ENCODE results near the gene LINGO1. TPM values are rescaled to one million over a fixed set of nuclear protein-coding genes. Genes with fewer than 3 reads are reported as not detected.

The LINGO1 gene
- total RNA-seq, 1 experiment from 2014 or later = not detected

DNA sequence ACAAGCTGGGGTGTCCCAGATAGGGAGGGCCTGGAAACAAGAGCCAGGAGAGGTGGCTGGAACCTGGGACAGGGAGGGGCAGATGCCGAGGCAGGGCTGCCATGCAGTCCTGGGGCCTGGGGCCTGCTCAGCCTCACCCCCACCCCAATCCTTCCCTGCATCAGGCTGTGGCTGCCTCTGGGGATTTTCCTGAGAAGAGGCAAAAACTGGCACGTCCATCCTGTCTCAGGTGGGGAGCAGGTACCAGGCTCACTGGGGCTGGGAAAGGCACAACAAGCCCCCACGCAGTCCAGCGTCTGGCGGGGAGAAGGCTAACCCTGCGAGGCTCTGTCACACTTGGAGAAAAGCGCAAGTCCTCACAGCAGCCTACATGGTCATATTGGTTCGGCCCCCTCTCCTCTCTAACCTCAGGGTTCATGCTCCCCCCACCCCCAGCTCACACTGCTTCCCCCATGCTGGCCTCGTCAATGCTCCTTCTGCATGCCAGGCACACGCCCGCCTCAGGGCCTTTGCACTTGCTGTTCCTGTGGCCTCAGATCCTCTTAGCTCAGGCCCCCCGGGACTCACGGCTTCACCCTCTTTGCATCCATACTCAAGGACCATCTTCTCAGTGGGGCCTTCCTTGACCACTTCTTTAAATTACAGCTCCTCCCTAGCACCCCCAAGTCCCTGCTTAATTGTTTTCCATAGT is 53.1 kb downstream of the LINGO1 start:
- Histone ChIP-seq H3K4me1 (replicated peaks) (no peaks in the 10 kb centered on the region), H3K9me3 (replicated peaks) (0 out of 2 replicates have a peak, but pooled peaks cover 3% of the 10 kb centered on the region), H3K27me3 (replicated peaks) (no peaks in the 10 kb centered on the region), H3K4me3 (no peak overlapping the region), H3K27ac (no peak overlapping the region), H3K36me3 (no peaks in the 10 kb centered on the region)
- no peak for DNase-seq (ENCODE audit: low read depth in 1 of 2, low spot score in 2 of 2)

DNA sequence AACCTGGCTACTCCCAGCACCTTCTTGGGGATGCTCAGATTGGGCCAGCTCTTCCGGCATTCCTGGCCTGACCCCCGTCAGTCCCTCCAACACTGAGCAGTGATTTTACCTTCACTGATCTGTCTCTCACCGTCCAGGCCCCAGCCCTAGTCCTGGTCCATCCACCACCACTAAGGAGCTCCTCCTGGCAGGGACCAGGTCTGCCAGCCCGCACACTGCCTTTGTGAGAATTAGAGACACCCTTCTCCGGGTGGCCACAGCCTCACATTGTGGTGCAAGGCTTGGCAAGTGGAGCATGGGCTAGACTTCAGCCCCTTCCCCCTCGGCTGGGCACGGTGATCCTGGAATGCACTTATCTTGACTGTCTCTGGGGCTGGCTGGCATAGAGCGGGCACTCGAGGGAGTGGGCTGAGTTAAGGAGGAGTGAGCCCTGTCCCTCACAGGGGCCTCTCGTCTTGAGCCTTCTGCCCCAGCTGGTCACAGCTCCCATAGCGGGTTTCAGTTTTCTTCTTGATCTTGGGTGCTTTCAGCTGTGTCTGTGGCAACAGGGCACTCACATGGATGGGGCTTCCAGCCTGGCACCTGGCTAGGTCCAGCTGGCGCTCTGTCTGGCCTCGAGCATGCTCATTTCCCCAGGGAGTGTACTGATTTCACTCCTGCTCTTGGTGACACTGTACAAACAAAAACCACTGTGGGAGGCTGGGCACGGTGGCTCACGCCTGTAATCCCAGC is 53.9 kb downstream of the LINGO1 start:
- Histone ChIP-seq H3K27ac (no peak overlapping the region), H3K4me1 (replicated peaks) (no peaks in the 10 kb centered on the region), H3K4me3 (no peak overlapping the region), H3K9me3 (replicated peaks) (0 out of 2 replicates have a peak, but pooled peaks cover 3% of the 10 kb centered on the region), H3K36me3 (no peaks in the 10 kb centered on the region), H3K27me3 (replicated peaks) (no peaks in the 10 kb centered on the region)
- no peak for DNase-seq (ENCODE audit: low read depth in 1 of 2, low spot score in 2 of 2)

DNA sequence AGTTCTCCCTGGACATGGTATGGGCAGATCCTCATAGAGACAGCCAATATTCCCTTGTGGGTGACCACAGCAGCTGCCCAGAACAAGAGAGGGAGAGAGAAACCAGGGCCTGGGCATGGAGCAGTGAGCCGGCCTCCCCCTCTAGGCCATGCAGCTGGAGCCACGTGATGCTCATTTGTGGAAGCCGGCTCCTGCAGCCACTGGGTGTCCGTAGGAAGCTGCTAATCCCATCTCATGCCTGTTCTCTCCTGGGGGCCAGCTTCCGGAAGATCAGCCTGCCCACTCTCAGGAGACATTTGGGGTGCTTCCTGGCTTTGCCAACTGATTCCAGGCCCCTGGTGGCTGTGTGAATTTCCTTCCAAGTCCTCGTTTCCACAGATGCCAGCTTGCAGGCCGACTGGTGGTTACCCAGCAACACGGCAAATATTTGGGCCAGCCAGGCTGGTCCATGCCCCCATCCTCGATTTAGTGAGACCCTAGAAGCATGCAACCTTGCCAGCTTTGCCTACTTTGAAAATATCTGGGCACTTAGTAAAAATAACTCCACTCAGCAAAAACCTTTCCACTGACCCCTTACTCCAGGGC is 55.3 kb downstream of the LINGO1 start:
- H3K27me3 ChIP-seq (replicated peaks) = no peaks in the 10 kb centered on the region
- H3K9me3 ChIP-seq (replicated peaks) = no peaks in the 10 kb centered on the region
- no peak for DNase-seq (ENCODE audit: low read depth in 1 of 2, low spot score in 2 of 2)
- H3K36me3 ChIP-seq = no peaks in the 10 kb centered on the region
- no peaks in the 10 kb centered on the region for H3K4me1 ChIP-seq (replicated peaks)
- H3K27ac ChIP-seq = no peak overlapping the region
- H3K4me3 ChIP-seq = no peak overlapping the region

DNA sequence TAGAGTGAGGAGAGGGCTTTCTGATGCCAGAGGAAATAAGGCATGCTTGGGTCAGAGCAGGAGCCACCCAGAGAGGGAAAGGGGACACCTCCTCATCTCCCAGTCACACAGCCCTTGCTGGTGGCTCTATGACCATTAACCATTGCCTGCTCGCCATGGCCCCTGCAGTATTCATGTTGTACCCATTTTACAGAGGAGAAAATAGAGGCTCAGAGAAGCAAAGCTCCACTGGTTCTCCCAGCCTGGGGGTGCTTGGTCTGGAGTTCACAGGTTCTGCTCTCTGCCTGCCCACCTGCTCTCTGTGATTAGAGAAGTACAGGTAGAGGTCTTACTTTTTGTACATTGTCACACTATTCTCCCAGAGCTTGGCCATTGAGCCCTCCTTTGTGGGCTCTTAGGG is 56.2 kb downstream of the LINGO1 start:
- DNase-seq (ENCODE audit: low read depth in 1 of 2, low spot score in 2 of 2) = no peak
- no peak overlapping the region for H3K4me3 ChIP-seq
- H3K4me1 ChIP-seq (replicated peaks) = no peaks in the 10 kb centered on the region
- no peaks in the 10 kb centered on the region for H3K9me3 ChIP-seq (replicated peaks)
- H3K27ac ChIP-seq = no peak overlapping the region
- H3K36me3 ChIP-seq = no peaks in the 10 kb centered on the region
- H3K27me3 ChIP-seq (replicated peaks) = no peaks in the 10 kb centered on the region

DNA sequence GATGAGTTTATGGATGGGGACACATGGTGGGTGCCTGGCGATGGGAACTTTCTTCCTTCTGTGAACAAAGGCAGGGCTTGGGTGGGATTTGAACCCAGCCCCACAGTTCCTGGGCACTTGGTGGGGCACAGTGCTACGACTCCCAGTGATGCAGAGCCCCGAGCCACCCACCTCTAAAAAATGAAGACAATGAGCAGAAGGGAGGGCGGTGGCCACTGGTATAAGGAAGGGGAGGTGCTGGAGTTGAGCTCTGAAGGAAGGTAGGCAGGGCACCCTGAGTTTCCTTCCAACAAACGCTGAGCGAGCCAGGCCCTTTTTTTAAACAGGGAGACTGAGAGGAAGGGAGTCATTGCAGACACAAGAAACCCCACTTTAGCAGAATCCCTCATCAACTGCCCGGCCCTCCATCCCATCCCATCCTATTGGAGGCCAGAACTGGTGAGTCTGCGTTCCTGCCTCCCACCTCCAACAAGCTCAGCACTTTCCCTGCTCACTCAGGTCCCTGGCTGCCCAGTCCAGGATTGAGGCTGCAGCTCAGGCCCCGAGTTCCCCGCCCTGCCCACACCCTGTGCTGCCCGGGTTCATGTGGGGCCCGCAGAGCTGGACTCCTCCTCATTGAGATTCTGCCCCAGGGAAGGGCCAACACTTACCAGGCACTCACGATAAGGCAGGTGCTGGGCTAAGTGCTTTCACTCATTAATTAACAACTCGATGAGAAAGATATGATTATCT is 57.3 kb downstream of the LINGO1 start:
- Histone ChIP-seq H3K27me3 (replicated peaks) (no peaks in the 10 kb centered on the region), H3K4me3 (no peak overlapping the region), H3K9me3 (replicated peaks) (no peaks in the 10 kb centered on the region), H3K36me3 (no peaks in the 10 kb centered on the region), H3K4me1 (replicated peaks) (no peaks in the 10 kb centered on the region), H3K27ac (no peak overlapping the region)
- no peak for DNase-seq (ENCODE audit: low read depth in 1 of 2, low spot score in 2 of 2)

DNA sequence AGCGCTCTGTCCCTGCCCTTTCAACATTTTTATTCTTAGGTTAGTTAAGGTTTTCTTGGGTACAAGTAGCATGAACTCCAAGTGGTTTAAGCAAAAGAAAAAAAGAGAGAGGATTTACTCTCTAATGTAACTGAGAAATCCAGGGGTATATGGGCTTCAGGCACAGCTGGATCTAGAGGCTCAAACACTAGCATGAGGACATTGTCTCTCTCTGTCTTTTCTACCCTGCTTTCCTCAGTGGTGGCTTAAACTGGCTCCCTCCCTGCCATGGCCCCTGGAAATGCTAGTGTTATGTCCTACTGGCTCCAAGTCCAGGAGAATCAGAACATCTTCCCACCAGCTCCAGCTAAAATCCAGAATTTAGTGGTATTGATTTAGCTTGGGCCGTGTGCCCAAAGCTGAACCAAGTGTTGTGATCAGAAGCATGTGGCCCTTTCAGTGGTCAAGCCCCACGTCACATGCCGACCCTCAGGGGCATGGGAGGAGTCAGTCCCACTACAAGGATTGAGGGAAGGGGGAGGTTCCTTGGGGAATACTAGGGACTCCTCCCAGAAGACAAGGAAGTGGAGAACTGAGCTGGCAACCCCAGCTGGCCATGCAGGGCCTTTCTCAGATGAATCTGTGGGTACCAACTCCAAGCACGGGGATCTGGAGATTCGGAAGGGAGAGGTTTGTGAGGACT is 58.0 kb downstream of the LINGO1 start:
- no peak for DNase-seq (ENCODE audit: low read depth in 1 of 2, low spot score in 2 of 2)
- H3K9me3 ChIP-seq (replicated peaks) = no peaks in the 10 kb centered on the region
- no peaks in the 10 kb centered on the region for H3K36me3 ChIP-seq
- no peaks in the 10 kb centered on the region for H3K4me1 ChIP-seq (replicated peaks)
- no peaks in the 10 kb centered on the region for H3K27me3 ChIP-seq (replicated peaks)
- H3K27ac ChIP-seq = no peak overlapping the region
- H3K4me3 ChIP-seq = no peak overlapping the region

DNA sequence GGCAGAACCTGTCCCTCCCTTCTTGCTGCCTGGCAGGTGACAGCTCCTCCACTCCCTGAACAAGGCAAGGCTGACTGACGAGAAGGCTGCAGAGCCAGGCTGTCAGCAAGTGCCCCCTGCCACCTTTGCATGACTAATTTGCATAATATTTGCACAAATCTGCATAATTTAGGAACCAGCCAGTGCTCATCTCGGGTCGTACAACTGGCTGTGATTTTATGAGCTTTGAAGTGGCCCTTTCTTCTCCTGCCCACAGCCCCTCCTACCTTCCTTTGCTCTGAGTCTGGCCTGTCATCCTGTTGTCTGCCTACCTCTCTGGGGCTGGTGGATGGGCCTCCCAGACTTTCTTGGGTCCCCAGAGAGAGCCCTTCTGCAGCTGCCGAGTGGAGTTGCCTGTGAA is 58.9 kb downstream of the LINGO1 start:
- Histone ChIP-seq H3K4me3 (no peak overlapping the region), H3K4me1 (replicated peaks) (no peaks in the 10 kb centered on the region), H3K9me3 (replicated peaks) (no peaks in the 10 kb centered on the region), H3K27me3 (replicated peaks) (no peaks in the 10 kb centered on the region), H3K27ac (no peak overlapping the region), H3K36me3 (no peaks in the 10 kb centered on the region)
- DNase-seq (ENCODE audit: low read depth in 1 of 2, low spot score in 2 of 2) = no peak

DNA sequence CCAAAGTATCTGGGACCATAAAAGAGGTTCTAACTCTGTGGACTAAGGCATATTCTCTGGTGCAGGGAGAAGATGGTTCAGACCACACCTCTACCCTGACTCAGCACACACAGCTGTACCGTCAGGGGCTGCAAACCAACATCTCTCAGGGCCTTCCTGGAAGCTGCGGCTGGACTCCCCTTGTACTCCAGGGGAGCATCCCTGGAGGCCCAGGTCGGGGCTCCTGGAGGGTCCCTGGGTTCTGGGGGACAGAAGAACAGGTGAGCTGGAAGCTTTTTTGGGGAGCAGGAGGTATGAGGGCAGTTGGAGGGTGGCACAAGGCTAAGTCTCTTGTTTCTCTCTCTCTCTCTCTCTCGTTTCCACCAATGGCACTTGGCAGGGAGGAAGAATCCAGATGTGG is 60.5 kb downstream of the LINGO1 start:
- DNase-seq (ENCODE audit: low read depth in 1 of 2, low spot score in 2 of 2) = no peak
- H3K9me3 ChIP-seq (replicated peaks) = no peaks in the 10 kb centered on the region
- no peaks in the 10 kb centered on the region for H3K36me3 ChIP-seq
- no peak overlapping the region for H3K27ac ChIP-seq
- H3K4me1 ChIP-seq (replicated peaks) = no peaks in the 10 kb centered on the region
- no peaks in the 10 kb centered on the region for H3K27me3 ChIP-seq (replicated peaks)
- no peak overlapping the region for H3K4me3 ChIP-seq

DNA sequence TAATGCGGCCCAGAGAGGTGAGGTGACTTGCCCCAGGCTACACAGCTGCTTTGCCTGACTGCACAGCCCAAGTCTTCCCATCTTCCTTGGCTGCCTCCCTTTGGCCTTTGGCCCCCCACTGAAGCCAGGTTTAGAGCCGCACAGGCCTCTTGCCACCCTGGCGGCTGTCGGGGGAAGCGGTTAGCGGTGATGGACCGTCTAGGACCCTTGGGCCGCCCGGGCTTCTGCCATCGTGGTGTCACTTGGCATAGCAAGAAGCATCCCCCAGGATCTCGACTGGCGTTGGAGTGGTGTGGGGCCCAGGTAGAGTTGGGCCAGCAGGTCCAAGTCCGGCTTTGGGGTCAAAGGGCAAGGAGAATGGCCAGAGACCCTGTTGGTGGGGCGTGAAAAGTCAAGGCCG is 61.0 kb downstream of the LINGO1 start:
- H3K4me3 ChIP-seq = no peak overlapping the region
- no peaks in the 10 kb centered on the region for H3K9me3 ChIP-seq (replicated peaks)
- no peak overlapping the region for H3K27ac ChIP-seq
- H3K36me3 ChIP-seq = no peaks in the 10 kb centered on the region
- H3K4me1 ChIP-seq (replicated peaks) = no peaks in the 10 kb centered on the region
- DNase-seq (ENCODE audit: low read depth in 1 of 2, low spot score in 2 of 2) = no peak
- no peaks in the 10 kb centered on the region for H3K27me3 ChIP-seq (replicated peaks)

DNA sequence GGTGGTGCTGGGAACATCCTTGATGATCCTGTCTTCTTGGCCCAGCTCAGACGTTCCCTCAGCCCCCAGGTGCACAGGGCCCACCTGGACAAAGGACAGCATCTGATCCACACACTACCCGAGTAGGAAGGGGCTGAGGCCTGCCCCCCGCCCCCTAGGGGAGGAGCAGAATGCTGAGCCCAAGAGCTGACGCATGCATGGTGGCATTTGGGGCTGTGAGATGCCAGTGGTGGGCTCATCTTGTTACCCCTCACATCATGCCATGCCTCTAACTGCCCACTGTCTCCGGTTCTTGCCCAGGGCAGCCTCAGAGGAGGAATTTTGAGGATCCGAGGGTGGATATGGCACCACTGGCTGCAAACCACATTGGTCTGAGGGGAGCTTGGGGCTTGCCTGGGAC is 61.5 kb downstream of the LINGO1 start:
- Histone ChIP-seq H3K4me1 (replicated peaks) (no peaks in the 10 kb centered on the region), H3K9me3 (replicated peaks) (no peaks in the 10 kb centered on the region)

DNA sequence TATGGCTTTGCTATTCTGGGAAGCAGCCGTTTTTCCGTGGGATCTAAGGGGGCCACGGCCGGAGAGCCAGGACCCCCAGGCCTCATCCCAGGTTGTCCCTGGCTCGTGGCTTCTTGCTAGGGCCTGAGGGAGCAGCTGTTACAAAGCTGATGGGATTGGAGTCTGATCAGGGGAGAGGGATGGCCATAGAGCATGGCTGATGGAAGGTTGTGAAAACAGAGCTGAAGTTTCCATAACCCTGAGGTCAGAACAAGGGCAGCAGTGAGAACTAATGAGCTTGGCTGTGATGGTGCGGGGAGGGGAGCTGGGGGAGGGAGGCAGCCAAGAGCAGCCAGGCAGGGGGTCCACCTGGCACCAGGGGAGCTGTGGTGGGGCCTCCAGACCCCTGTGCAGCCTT is 63.0 kb downstream of the LINGO1 start:
- H3K27ac ChIP-seq = no peak overlapping the region
- H3K36me3 ChIP-seq = no peaks in the 10 kb centered on the region
- no peaks in the 10 kb centered on the region for H3K4me1 ChIP-seq (replicated peaks)
- H3K4me3 ChIP-seq = no peak overlapping the region
- DNase-seq (ENCODE audit: low read depth in 1 of 2, low spot score in 2 of 2) = no peak
- no peaks in the 10 kb centered on the region for H3K27me3 ChIP-seq (replicated peaks)
- H3K9me3 ChIP-seq (replicated peaks) = no peaks in the 10 kb centered on the region

More for the DNA sequence above, 61.5 kb downstream of the LINGO1 start:
- DNase-seq (ENCODE audit: low read depth in 1 of 2, low spot score in 2 of 2) = no peak
- Histone ChIP-seq H3K27me3 (replicated peaks) (no peaks in the 10 kb centered on the region), H3K4me3 (no peak overlapping the region), H3K36me3 (no peaks in the 10 kb centered on the region), H3K27ac (no peak overlapping the region)

DNA sequence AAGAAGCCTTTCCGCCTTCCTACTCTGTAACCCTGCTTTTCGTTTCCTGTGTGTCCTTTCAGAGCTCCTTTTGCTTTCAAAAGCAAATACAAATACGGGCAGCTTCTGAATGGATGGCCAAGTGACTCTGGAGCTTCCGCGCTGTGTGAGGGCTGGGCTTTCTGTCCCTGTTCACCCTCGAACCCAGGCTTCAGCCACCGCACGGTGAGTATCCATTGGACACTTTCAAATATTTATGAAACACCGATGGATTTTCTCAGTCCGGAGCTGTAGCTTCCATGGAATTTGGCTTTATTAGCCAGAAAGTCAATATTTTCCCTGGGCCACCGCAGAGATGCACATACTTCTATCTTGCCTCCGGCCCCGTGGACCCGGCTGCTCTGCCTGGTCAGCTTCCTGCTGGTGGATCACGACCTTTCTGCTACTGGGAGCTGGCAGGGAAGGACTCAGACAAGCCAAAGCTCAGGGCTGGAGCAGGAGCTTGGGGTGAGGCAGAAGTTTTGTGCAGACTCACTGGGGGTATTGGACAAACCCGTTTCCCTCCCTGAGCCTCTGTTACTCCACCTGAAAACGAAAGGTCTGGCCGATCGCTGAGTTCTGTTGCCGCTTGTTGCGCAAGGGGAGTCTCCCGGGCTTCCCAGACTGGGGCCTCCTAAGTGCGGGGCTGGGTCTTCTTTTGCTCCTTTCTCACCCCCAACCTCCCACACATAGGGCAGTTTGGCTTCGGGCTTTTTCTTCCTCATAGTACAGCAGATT is 63.6 kb downstream of the LINGO1 start:
- Histone ChIP-seq H3K27ac (no peak overlapping the region), H3K27me3 (replicated peaks) (no peaks in the 10 kb centered on the region), H3K4me3 (no peak overlapping the region), H3K9me3 (replicated peaks) (no peaks in the 10 kb centered on the region), H3K4me1 (replicated peaks) (no peaks in the 10 kb centered on the region), H3K36me3 (no peaks in the 10 kb centered on the region)
- no peak for DNase-seq (ENCODE audit: low read depth in 1 of 2, low spot score in 2 of 2)

All from SJSA1 (cell line).